HG03159 (cell line): ENCODE measurements around the gene LRMDA.

Source experiments
- ATAC-seq: cut with Tn5 transposase; IDR thresholded peaks from one replicate; pipeline ENCODE4 v1.9.1; 2021; ENCODE audit warnings: mild to moderate bottlenecking, moderate library complexity; ENCODE audit not compliant: unreplicated experiment

Gene LRMDA

DNA sequence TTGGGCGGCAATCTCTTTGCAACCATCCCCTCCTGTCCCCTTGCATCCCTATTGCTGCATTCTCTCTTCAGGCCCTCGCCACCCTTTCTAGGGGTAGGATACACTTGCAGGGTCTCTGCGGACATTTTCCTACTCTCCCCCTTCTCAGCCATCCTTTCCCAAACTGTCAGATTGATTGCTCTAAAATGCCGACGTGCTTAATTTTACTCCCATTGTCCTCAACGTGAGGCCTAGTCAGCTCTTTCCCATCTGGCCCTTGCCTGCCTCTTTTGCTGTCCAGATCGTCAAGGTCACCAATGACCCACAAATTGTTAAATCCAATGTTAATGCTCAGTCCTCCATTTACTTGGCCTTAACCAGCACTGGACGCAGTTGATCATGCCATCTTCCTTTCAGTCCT, 12.7 kb upstream of the LRMDA start:
- no peak for ATAC-seq

DNA sequence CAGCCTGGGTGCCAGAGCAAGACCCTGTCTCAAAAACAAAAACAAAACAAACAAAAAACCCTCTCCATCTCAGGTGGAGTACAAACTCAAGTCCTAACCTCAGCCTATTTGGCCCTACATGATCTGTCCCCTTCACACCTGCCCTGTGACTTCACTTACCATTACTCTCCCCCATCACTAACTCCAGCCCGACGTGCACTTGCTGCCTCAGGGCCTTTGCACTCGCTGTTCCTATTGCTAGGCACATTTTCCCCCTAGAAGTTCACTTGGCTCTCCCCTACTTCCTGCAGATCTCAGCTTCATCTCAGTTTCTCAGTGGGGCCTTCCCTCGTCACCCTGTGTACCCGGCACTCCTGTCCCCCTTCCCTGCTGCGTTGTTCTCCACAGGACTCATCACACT, 8.5 kb upstream of the LRMDA start:
- no peak for ATAC-seq

DNA sequence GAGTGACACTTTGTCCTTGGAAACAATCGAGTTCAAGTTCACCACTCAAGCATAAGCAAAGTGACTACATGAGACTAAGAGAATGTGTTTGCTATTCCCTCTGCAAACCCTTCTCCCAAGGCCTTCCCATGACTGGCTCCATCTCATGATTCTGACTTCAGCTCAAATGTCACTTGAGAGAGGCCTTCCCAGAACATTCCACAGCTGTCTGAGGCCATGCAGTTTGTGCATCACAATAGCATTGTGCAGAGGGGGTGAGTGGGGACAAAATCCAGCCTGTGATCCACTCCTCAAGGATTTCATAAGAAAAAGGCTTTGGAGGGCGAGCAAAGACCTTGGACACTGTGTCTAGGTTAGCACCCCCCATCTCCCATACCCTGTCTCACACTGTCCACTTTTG, 6.9 kb upstream of the LRMDA start:
- no peak for ATAC-seq

DNA sequence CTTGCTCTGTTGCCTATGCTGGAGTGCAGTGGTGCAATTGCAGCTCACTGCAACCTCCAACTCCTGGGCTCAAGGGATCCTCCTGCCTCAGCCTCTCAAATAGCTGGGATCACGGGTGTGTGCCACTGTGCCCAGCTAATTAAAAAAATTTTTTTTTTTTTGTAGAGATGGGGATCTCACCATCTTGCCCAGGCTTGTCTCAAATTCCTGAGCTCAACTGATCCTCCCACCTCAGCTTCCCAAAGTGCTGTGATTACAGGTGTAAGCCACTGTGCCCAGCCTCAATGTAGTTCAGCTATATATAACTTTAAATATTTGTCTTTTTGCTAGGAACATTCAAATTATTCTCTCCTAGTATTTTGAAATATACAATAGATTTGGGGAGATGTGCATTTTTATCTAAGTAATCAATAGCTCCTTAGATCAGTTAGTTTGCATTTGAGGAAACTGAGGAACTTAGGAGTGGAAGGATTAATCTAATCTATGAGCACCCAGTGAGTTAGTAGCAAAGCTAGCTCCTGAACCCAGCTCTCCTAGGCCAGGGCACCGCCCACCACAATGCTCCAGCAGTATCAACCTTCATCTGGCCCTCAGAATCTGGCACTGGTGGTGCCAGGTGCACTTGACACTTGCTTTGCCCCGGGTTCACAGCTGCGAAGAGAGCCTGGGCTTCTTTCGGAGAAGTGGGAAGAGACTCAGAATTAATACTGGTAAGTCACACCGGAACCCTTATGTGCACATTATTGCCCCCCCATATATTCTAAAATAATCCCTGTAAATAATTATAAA, 5.9 kb upstream of the LRMDA start:
- no peak for ATAC-seq

DNA sequence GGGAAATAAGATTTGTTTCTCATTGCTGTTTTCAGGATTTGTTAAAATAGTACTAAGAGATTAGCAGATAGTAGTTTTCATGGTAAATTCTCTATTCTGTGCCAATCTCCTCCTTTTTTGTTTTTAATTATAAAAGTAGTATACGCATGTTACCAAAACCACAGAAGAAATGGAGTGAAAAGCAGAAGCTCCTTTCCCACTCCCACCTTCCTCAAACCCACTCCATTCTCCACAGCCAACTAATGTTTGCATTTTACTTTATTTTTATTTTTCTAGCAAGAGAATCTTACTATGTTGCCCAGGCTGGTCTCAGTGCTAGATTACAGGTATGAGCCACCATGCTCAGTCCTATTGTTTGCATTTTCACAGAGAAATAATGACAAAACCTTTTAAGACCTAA, 4.5 kb upstream of the LRMDA start:
- no peak for ATAC-seq

DNA sequence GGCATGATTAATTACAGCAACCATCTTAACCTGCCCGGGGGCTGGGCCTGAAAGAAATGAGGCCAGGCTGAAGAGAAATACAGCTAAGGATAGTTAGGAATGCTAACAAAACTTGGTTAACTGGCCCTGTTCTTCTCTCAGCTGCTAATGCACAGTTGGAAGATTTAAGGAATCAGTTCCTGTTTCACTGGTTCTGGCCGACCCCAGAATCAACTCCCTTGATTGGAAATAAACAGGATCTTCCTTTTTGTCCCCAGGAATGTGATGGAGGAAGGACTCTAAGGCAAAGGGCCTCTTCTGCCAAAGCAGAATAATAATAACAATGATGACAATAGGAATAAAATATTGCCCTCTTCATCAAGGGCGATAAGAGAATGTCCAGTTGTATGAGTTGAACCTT, 3.5 kb upstream of the LRMDA start:
- ATAC-seq: no peak

DNA sequence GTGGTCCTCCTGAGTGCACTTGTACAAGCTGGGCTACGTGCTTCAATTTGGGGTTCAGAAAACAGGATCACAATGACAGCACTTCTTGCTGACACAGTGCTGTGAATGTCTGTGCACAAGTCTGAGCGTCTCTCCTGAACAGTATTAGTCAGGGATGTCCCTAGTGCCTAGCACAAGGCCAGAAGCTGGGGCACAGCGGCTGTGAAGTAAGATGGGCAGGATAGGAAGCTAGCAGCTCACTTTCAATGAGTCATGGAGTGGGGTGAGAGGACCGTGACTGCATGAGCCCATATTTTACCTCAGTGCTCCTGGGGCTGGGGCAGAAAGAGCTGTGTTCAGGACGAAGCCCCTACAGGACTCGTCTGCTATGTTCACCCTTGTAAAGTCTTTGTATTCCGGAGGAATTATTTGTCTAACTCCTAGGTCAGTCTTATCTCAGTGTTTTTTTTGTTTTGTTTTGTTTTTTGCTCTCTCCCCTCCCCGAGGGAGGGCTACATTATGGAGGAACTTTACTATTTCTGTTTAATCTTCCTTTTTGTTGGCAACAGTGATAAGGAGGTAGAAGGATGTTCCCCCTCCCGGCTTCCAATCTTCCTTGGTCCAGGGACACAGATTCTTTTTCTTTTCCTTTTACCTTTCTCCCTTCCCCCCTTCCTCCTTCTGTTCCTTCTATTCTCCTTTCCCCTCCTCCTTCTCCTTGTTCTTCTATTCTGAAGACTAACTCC, 2.8 kb upstream of the LRMDA start:
- ATAC-seq: no peak

DNA sequence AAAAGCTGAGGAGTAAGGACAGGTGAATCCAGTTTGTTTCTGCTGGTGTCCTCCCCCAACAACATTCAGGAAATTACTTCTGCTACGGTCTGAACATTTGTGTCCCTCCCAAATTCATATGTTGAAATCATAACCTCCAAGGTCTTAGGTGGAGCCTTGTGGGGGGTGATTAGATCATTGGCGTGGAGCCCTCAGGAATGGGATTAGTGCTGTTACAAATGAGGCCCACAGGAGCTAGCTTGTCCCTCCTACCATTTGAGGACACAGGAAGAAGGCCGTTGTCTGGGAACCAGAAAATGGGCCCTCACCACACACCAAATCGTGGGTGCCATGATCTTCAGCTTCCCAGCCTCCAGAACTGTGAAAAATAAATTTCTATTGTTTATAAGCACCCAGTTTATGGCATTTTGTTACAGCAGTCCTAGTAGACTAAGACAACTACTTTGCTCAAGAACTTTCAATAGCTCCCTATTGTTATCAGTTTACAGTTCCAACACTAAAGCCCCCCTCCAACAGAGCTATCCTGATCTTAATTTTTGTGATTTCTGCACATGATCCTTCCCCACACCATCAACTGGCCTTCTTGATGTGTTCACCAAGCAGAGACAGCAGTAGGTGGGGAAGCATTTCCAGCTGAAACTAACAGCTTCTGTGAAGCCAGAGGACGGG, 2.1 kb upstream of the LRMDA start:
- ATAC-seq: no peak

DNA sequence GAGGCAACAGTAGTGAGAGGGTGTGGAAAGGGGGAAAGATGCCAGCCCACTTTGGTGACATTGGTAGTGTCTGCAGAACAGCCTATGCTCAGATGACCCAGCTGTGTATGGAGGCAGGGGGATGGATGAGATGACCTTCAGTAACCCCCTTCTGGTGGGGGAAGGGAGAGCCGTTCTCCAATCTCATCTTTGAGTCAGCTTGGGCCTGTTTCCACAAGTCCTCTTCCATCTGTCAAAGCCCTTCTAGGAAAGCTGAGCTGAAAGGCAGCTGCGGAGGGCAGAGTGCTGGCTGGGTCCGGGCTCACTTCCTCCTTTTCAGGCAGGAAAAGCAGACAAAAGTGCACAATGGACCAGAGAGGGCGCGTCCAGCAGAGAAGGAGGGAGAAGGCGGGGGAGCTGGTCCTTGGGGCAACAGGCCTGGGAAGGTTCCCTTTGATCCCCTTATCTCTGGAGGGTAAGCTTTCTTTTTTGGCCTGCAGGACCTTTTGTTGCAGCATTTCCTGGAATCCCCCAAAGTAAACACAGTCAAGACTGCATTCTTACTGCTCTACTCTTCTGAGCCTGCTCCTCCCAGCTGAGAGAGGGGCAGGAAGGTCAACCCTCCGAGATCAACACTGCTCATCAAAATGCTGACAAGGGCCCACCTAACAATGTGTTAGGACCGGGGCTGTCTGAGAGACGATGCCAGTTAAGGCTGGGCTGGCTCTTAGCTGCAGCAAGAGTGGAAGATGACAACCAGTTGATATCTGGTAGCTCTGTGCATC, 1.2 kb upstream of the LRMDA start:
- ATAC-seq: no peak

DNA sequence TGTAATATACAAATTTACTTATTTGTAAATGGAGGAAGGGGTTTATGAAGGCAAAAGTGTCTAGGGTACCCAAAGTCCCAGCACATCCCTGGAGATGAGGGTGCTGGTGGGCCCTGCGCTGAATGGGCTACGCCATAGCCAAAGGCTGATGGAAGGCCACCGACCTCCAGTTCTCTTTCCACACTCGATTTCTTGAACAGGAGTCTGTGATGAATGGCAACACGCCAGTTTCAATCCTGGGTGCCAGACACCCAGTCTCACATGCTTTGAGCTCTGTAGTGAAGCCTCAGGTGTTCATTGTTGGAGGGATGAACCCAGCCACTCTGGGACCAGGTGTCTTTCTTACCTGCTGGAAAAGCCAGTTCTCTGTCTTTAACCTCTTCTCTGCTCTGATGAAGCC, 752 bp downstream of the LRMDA start:
- no peak for ATAC-seq

DNA sequence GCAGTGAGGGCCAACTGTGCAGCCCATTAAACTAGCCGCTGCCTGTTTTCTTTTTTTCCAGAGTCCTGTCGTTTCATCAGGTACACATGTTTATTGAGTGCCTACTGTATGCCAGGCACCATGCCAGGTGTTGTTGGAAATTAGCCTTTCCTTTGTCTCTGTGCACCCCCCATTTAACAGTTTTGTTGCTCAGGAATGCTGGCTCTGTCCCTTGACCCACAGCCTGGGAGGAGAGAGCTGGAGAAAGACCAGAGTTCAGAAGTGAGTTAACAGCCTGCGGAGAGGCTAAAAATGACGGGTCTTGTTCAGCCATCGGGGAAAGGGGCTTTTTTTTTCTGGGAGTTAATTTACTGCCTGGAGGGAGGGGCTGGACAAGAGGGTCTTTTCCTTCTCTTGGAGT, 1.3 kb downstream of the LRMDA start:
- no peak for ATAC-seq

DNA sequence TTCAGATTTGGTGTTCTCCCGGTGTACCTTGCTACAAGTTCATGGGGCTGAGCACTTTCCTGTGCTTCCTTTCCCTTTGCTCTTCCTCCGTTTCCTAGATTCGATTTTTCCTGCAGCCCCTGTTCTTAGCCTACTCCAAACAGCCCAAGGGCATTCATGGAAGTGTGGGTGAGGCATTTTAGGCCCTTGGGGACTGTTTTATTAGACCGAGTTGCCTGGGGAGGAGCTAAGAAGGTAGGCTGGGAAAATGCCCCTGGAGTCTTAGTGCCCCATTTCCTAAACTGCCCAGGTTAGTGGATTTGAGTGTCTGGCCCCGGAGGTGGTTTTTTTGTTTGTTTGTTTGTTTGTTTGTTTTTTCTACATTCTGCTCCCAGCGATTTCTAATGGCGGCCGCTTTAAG, 1.8 kb downstream of the LRMDA start:
- ATAC-seq: no peak

DNA sequence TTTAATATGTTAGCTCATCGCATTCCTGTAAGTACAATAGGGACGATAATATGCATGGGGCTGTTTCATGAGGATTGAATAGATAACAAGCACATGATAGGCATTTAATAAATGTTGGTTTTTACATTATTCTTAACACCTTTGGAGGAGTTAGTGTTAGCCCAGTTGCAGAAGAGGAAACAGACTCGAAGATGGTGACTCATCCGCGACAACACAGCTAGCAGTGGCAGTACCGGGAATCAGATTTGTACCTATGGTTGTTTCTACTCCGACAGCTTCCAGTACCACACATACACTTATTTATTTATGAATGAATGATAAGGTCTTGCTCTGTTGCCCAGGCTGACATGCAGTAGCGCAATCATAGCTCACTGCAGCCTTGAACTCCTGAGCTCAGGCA, 2.9 kb downstream of the LRMDA start:
- no peak for ATAC-seq

DNA sequence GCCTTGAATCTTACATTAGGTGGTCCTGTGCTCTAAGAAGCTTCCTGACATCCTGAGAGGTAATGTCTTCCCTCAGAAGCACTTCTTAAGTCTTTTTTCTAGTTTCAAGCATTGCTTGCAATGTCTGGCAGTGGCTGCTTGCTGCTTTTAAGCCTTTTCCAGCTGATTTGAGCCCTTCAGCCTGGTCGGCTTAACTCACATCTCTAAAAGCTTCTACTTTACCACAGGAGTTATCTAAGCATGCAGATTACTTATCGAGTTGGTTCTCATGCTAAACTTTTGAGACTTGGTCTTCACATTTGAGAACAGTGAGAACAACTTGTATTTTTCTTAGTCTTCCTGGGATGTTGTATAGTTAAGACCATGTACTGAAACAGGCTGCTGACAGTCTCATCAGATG, 3.9 kb downstream of the LRMDA start:
- ATAC-seq: no peak

DNA sequence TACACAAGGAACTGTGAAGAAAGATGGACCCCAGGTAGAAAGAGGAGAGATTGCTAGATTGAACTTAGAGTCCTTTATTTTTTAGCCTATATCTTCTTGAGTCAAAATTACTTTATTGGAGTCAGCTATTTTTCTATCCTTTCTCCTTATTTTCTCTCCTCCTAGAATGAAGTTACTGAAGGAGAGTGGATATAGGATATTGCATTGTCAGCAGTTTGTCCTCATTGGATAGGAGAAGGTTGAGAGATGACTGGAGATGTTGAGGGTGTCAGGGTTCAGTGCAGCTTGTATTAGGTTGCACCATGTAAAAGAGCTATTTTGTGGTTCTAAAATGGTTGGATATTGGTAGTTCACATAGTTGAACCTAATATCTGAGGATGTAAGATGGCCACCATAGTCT, 5.5 kb downstream of the LRMDA start:
- ATAC-seq: no peak

DNA sequence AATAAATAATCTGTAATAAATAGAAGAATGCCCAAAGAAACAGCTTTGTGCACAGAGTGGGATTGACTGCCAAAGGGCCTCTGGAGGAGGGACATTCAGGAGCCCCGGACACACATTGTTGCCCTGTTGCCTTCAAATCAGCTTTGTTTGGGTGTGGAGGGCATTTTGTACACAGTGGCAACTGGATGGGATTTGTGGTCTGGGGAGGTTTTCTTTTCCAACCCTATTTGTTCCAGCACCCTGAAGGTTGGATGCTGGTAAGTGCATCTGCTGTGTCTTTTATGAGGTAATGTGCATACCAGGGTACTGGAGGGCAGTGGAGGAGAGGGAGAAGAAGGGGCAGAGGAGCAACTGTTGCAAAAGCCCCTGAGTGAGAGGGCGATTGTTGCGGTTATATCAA, 6.3 kb downstream of the LRMDA start:
- no peak for ATAC-seq

DNA sequence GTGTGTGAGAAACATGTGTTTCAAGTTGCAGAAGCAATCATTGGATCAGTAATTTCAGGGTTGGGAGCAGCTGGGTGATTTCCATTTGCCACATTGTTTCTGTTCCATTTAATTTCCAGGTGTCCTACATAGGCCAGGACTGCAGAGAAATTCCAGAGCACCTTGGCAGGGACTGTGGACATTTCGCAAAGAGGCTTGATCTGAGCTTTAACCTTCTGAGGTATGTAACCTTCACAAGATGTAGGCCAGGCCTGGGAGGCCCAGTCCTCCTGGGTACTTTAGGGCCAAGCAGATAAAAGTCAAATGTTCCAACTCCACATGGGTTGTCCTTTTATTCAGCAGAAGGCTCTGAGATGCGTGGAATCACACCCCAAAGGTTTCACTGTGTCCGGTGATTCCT, 6.9 kb downstream of the LRMDA start:
- no peak for ATAC-seq

DNA sequence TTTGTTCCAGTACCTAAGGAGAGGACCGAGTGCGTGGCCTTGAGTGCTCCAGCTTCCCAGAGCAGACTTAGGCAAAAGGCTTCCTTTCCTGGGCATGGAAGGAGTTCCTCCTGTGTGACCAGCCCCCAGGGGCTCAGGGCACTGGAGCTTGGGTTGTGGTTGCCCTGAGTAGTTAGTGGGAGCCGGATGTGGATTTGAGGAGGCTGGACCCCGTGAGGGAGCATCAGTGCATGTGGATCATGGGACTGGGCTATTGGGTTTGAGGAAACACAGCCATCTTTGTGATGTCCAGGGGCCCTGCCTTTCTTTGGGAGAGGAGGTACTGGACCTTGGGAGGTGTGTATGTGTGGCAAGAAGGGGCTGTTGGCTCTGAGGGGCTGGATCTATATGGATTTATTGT, 8.4 kb downstream of the LRMDA start:
- no peak for ATAC-seq

DNA sequence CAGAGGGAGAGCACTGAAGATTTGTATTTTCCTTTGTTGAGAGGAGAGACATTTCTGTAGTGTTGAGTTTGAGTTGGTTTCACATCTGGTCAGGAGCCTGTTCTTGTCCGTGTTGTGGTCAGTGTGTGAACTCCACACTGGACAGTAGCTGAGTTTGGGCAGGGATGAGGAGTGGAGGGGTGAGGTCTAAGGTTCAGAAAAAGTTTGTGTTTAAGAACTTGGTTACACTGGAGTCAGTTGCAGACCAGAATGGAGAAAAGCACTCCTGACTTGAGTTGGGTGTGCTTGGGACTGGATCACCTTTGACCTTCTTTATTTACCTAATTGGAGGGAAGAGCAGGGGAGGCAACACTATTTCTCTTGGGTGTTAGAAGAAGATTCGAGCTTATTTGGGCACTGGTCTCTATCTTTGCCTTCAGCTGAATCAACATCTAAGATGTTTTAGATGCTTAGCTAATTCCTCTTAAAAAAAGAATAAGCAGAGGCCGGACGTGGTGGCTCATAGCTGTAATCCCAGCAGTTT, 8.9 kb downstream of the LRMDA start:
- no peak for ATAC-seq

DNA sequence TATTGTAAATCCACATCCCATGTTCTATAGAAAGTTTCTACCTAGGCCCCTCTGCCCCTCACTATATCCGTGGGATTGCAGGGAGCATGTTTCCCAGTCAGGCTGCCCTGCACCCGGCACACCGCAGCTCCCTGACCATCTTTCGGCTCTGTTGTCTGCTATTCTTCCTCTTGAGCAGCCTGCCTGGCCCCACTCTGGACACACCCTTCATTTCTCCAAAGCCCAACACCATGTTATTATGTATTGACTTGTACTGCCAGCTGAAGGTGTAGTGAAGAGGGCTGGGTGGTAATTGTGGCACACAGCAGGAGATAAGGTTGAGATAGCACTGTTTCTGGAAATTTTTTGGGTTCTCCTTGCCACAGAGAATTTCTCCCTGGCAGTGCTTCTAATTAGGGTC, 9.8 kb downstream of the LRMDA start:
- ATAC-seq: no peak

DNA sequence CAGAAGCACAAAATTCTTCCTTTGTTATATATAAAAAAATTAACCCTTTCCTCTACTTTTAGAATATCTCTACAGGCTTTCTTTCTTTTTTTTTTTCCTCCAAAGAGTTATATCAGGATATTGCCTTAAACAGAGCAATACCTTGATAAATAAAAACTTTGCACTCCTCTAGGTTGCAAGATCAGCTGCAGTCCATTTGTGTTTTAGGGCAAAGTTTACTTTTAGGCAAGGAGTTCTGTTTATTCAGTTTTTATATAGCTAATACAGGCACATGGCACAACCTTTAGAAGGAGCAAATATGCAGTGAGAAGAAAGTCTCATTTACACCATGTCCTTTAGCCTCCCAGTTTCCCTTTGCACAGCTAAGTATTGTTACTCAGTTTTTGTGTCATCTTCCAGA, 10.3 kb downstream of the LRMDA start:
- no peak for ATAC-seq
